Measurements from ENCODE around the gene SMC4. TPM values are rescaled to one million over a fixed set of nuclear protein-coding genes. Genes with fewer than 3 reads are reported as not detected.

The SMC4 gene
- total RNA-seq, 1 donor from 2014 or later, result 124 TPM

DNA sequence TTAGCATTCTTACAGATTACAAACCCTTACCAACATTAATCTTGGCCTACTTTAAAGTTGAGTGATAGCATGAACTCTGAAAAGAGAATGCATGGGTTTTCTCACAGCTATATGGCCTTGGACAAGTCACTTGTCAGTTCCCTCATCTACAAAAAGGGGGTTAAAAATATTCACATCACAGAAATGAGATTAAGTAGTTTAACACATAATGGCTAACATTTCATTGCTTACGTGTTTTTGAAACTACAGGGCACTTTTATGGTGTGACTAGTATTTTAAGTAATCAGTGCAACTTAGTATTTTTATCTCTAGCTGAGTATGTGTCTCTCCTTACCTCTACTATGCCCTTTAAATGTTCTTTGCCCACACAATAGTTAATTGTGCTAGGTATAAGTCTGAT lies 36.3 kb downstream of the SMC4 start:
- H3K36me3 Mint-ChIP-seq, result peaks cover 43% of the 10 kb centered on the region
- H3K27me3 Mint-ChIP-seq, result no peaks in the 10 kb centered on the region
- TF ChIP-seq, protein P1, sequence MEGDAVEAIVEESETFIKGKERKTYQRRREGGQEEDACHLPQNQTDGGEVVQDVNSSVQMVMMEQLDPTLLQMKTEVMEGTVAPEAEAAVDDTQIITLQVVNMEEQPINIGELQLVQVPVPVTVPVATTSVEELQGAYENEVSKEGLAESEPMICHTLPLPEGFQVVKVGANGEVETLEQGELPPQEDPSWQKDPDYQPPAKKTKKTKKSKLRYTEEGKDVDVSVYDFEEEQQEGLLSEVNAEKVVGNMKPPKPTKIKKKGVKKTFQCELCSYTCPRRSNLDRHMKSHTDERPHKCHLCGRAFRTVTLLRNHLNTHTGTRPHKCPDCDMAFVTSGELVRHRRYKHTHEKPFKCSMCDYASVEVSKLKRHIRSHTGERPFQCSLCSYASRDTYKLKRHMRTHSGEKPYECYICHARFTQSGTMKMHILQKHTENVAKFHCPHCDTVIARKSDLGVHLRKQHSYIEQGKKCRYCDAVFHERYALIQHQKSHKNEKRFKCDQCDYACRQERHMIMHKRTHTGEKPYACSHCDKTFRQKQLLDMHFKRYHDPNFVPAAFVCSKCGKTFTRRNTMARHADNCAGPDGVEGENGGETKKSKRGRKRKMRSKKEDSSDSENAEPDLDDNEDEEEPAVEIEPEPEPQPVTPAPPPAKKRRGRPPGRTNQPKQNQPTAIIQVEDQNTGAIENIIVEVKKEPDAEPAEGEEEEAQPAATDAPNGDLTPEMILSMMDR (conservative IDR thresholded peaks at IDR 0.05), result no peak
- H3K4me3 Mint-ChIP-seq, result no peak overlapping the region
- H3K9me3 Mint-ChIP-seq, result no peaks in the 10 kb centered on the region
- peaks cover 12% of the 10 kb centered on the region for H3K4me1 Mint-ChIP-seq (ENCODE audit: unreplicated experiment)
- DNase-seq (ENCODE audit: extremely low spot score, unreplicated experiment), result no peak
- no peak overlapping the region for H3K27ac Mint-ChIP-seq

DNA sequence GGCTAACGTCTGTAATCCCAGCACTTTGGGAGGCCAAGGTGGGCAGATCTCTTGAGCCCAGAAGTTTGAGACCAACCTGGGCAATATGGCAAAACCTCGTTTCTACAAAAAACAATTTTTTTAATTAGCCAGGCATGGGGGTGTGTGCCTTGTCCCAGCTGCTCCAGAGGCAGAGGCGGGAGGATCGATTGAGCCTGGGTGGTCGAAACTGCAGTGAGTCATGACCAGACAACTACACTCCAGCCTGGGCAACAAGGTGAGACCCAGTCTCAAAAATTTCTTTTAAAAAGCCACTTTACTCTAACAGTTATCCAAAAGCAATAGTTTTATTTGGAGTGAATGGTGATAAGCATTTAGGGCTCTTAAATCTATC lies 37.6 kb downstream of the SMC4 start:
- H3K27me3 Mint-ChIP-seq, result no peaks in the 10 kb centered on the region
- TF ChIP-seq, protein P1 (conservative IDR thresholded peaks at IDR 0.05), result no peak
- H3K4me1 Mint-ChIP-seq (ENCODE audit: unreplicated experiment), result peaks cover 16% of the 10 kb centered on the region
- H3K27ac Mint-ChIP-seq, result no peak overlapping the region
- H3K36me3 Mint-ChIP-seq, result peaks cover 46% of the 10 kb centered on the region
- no peaks in the 10 kb centered on the region for H3K9me3 Mint-ChIP-seq
- no peak for DNase-seq (ENCODE audit: extremely low spot score, unreplicated experiment)
- no peak overlapping the region for H3K4me3 Mint-ChIP-seq

DNA sequence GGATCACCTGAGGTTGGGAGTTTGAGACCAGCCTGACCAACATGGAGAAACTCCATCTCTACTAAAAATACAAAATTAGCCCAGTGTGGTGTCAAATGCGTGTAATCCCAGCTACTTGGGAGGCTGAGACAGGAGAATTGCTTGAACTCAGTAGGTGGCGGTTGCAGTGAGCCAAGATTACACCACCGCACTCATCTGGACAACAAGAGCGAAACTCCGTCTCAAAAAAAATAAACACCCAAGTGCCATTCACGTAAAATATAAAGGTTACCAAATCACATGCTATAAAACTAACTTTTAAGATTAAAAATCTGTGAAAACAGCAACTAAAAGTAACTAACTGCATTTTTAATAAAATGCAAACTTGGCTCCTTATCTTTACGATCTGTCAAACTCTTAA lies 41.2 kb downstream of the SMC4 start:
- no peak overlapping the region for H3K4me3 Mint-ChIP-seq
- TF ChIP-seq, protein P1 (conservative IDR thresholded peaks at IDR 0.05), result no peak
- H3K4me1 Mint-ChIP-seq (ENCODE audit: unreplicated experiment), result peaks cover 16% of the 10 kb centered on the region
- no peak overlapping the region for H3K27ac Mint-ChIP-seq
- no peak for DNase-seq (ENCODE audit: extremely low spot score, unreplicated experiment)
- H3K9me3 Mint-ChIP-seq, result peaks cover 5% of the 10 kb centered on the region
- no peaks in the 10 kb centered on the region for H3K27me3 Mint-ChIP-seq
- H3K36me3 Mint-ChIP-seq, result peaks cover 50% of the 10 kb centered on the region

DNA sequence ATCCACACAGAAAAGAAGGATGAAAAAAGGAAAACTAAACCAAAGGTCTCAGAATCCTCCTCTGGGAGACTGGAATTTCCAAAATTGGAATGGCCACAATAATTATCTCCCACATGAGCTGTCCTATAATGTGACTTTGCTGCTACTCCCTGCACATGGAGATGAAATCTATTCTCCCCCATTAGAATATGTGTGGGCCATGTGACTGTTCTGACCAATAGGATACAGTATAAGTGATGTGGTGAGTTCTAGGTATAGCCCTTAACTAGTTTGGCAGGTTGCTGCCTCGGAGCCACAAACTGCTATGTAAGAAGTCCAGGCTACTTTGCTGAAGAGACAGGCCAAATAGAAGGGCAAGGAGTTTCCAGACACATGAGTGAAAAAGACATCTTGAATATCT lies 45.0 kb downstream of the SMC4 start:
- Mint-ChIP-seq H3K4me1 (ENCODE audit: unreplicated experiment) (peaks cover 12% of the 10 kb centered on the region), H3K27ac (no peak overlapping the region), H3K9me3 (peaks cover 5% of the 10 kb centered on the region), H3K36me3 (peaks cover 41% of the 10 kb centered on the region), H3K27me3 (no peaks in the 10 kb centered on the region), H3K4me3 (peak overlapping the region; percentile 17)
- DNase-seq (ENCODE audit: extremely low spot score, unreplicated experiment), result no peak
- TF ChIP-seq, protein P1 (conservative IDR thresholded peaks at IDR 0.05), result no peak

DNA sequence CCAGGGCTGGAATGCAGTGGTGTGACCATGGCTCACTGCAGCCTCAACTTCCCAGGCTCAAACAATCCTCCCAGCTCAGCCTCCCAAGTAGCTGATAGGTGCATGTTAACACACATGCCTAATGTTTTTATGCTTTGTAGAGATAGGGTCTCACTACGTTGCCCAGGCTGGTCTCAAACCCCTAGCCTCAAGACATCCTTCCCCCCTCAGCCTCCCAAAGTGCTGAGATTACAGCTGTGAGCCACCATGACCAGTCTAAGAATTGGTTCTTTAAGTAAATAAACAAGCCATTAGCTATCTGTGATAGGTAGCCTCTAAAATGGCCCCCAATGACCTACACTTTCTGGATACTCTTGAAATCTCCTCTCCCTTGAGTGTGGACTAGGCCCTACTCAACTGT lies 46.4 kb downstream of the SMC4 start:
- H3K36me3 Mint-ChIP-seq, result peaks cover 30% of the 10 kb centered on the region
- H3K9me3 Mint-ChIP-seq, result peaks cover 9% of the 10 kb centered on the region
- peaks cover 12% of the 10 kb centered on the region for H3K4me1 Mint-ChIP-seq (ENCODE audit: unreplicated experiment)
- TF ChIP-seq, protein P1 (conservative IDR thresholded peaks at IDR 0.05), result no peak
- no peak overlapping the region for H3K4me3 Mint-ChIP-seq
- H3K27me3 Mint-ChIP-seq, result no peaks in the 10 kb centered on the region
- no peak overlapping the region for H3K27ac Mint-ChIP-seq
- no peak for DNase-seq (ENCODE audit: extremely low spot score, unreplicated experiment)

DNA sequence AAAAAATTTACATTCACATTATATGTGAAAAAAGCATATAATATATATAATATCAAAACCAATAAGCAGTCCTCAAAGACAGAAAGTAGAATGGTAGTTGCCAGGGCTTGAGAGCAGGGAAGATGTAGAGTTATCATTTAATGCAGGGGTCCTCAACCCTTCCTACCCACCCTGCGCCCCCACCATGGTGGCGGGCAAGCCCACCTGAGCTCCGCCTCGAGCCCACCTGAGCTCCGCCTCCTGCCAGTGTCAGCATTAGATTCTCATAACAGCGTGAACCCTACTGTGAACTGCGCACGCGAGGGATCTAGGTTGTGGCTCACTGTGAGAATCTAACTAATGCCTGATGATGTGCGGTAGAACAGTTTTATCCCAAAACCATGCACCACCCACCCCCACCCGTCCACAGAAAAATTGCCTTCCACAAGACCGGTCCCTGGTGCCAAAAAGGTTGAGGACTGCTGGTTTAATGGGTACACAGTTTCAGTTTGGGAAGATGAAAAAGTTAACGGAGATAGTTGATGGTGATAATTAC lies 47.1 kb downstream of the SMC4 start:
- Mint-ChIP-seq H3K27ac (no peak overlapping the region), H3K27me3 (no peaks in the 10 kb centered on the region), H3K4me3 (peak overlapping the region; percentile 68), H3K4me1 (ENCODE audit: unreplicated experiment) (peaks cover 8% of the 10 kb centered on the region), H3K9me3 (peaks cover 9% of the 10 kb centered on the region), H3K36me3 (peaks cover 27% of the 10 kb centered on the region)
- no peak for DNase-seq (ENCODE audit: extremely low spot score, unreplicated experiment)
- TF ChIP-seq, protein P1 (conservative IDR thresholded peaks at IDR 0.05), result no peak
